Measurements from ENCODE around the gene ITGA11.

ITGA11 gene

GRCh38 chr15:68311859-68312557, 120.0 kb downstream of the ITGA11 start:
- TF ChIP-seq, protein P1, sequence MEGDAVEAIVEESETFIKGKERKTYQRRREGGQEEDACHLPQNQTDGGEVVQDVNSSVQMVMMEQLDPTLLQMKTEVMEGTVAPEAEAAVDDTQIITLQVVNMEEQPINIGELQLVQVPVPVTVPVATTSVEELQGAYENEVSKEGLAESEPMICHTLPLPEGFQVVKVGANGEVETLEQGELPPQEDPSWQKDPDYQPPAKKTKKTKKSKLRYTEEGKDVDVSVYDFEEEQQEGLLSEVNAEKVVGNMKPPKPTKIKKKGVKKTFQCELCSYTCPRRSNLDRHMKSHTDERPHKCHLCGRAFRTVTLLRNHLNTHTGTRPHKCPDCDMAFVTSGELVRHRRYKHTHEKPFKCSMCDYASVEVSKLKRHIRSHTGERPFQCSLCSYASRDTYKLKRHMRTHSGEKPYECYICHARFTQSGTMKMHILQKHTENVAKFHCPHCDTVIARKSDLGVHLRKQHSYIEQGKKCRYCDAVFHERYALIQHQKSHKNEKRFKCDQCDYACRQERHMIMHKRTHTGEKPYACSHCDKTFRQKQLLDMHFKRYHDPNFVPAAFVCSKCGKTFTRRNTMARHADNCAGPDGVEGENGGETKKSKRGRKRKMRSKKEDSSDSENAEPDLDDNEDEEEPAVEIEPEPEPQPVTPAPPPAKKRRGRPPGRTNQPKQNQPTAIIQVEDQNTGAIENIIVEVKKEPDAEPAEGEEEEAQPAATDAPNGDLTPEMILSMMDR (IDR thresholded peaks at IDR 0.05; ENCODE audit: insufficient read depth, low read length, poor library complexity, severe bottlenecking) = no peak
- DNase-seq (ENCODE audit: extremely low read depth, insufficient read length) = no peak
- Histone ChIP-seq H3K36me3 (ENCODE audit: control insufficient read depth, insufficient read depth, low read length) (no peaks in the 10 kb centered on the region), H3K4me3 (replicated peaks; ENCODE audit: low read depth, low read length) (no peak overlapping the region), H3K27me3 (replicated peaks; ENCODE audit: control insufficient read depth, insufficient read depth, low read length) (no peaks in the 10 kb centered on the region; the same call in 1 of the 2 replicates)

GRCh38 chr15:68311464-68311835, 120.5 kb downstream of the ITGA11 start:
- TF ChIP-seq, protein P1 (IDR thresholded peaks at IDR 0.05; ENCODE audit: insufficient read depth, low read length, poor library complexity, severe bottlenecking) = no peak
- Histone ChIP-seq H3K36me3 (ENCODE audit: control insufficient read depth, insufficient read depth, low read length) (no peaks in the 10 kb centered on the region), H3K27me3 (replicated peaks; ENCODE audit: control insufficient read depth, insufficient read depth, low read length) (no peaks in the 10 kb centered on the region; the same call in 1 of the 2 replicates), H3K4me3 (replicated peaks; ENCODE audit: low read depth, low read length) (no peak overlapping the region)
- DNase-seq (ENCODE audit: extremely low read depth, insufficient read length) = no peak

DNA sequence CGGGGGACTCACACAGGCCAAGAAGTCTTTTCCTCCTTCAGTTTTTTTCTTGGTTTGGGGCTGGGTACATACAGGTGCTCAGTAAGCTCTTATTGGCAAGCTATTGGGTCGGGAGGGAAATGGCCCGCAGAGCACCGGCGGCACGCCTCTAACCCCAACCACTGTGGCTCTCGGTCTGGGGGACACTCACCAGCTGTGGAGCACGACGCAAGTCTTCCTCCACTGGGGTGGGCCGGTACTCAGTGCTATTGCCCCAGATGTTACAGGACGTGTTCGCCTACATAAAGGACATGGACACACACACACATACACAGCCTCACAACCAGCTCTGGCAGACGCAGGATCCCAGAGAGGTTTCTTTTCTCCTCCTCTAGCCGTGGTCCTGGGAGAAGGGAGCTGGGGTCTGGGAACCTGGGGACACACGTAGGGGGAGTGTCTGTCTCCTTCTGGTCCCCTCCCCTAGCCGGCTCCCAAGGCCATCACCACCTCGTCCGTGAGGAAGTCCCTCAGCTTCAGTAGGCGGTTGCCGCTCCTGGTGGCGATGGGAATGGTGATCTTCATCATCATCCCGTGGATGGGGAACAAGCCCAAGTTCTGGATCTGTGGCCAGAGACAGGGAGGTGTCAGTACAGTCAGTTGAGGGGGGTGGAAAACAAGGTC, 121.0 kb downstream of the ITGA11 start:
- DNase-seq (ENCODE audit: extremely low read depth, insufficient read length) = no peak
- Histone ChIP-seq H3K4me3 (replicated peaks; ENCODE audit: low read depth, low read length) (no peak overlapping the region), H3K27me3 (replicated peaks; ENCODE audit: control insufficient read depth, insufficient read depth, low read length) (no peaks in the 10 kb centered on the region; the same call in 1 of the 2 replicates), H3K36me3 (ENCODE audit: control insufficient read depth, insufficient read depth, low read length) (no peaks in the 10 kb centered on the region)
- TF ChIP-seq, protein P1 (IDR thresholded peaks at IDR 0.05; ENCODE audit: insufficient read depth, low read length, poor library complexity, severe bottlenecking) = no peak

DNA sequence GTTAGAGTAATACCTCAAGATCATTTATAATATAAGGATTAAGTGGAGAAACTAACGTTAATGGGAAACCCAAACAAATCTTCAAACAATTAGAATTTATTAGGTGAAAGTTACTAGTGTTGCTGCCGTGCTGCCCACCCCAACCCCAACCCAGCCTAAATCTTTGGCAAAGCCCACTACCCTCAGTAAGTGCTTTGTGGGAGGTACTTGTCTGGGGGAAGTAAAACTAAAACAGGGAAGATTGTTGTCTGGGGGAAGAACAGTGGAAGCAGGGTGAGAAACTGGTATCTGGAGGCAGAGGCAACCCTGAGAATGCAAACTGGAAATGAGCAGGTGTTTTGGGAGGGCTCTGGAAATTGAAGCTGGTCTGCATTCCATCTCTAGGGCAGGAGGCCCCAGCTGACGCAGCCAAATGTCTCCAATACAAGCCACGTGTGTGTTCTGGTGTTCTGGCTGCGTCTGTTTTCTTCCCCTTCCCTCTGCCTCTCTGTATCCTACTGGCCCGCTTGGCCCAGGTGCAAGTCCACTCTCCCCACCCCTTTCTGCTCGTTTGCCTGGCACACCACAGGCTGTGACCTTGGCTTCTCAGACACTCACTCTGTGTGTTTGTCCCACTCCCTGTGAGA, 121.7 kb downstream of the ITGA11 start:
- TF ChIP-seq, protein P1 (IDR thresholded peaks at IDR 0.05; ENCODE audit: insufficient read depth, low read length, poor library complexity, severe bottlenecking) = no peak
- Histone ChIP-seq H3K4me3 (replicated peaks; ENCODE audit: low read depth, low read length) (no peak overlapping the region), H3K27me3 (replicated peaks; ENCODE audit: control insufficient read depth, insufficient read depth, low read length) (no peaks in the 10 kb centered on the region; the same call in 1 of the 2 replicates), H3K36me3 (ENCODE audit: control insufficient read depth, insufficient read depth, low read length) (no peaks in the 10 kb centered on the region)
- no peak for DNase-seq (ENCODE audit: extremely low read depth, insufficient read length)

- H3K27me3 ChIP-seq (replicated peaks; ENCODE audit: control insufficient read depth, insufficient read depth, low read length) = no peaks in the 10 kb centered on the region; the same call in 1 of the 2 replicates
- TF ChIP-seq, protein P1 (IDR thresholded peaks at IDR 0.05; ENCODE audit: insufficient read depth, low read length, poor library complexity, severe bottlenecking) = no peak
- DNase-seq (ENCODE audit: extremely low read depth, insufficient read length) = no peak
- no peaks in the 10 kb centered on the region for H3K36me3 ChIP-seq (ENCODE audit: control insufficient read depth, insufficient read depth, low read length)
- H3K4me3 ChIP-seq (replicated peaks; ENCODE audit: low read depth, low read length) = no peak overlapping the region
Measured at GRCh38 chr15:68309024-68309423, 122.9 kb downstream of the ITGA11 start.

Data from GM06990 (cell line).